Mucosa of gallbladder (tissue), 1 donor: ENCODE results near the gene PPP1CC. TPM values are rescaled to one million over a fixed set of nuclear protein-coding genes. Genes with fewer than 3 reads are reported as not detected.
A peak's percentile ranks its signal among the peaks of the same experiment; 100 is the strongest.
"Not testable (repeated sequence)": the region's sequence is repeated elsewhere in the genome, so short reads cannot be mapped to it uniquely, and the experiment has no call there.

Experiments used
- DNase-seq: peaks from one replicate; pipeline ENCODE4 v3.0.0-alpha.2; 2020; ENCODE audit warnings: low spot score
- total RNA-seq: library from RNA; stranded (reverse); gene quantifications from one replicate; pipeline ENCODE4 v1.2.1, GENCODE V29; 2021
- donor health status: DM: no; HTN: no; CAD: no.

PPP1CC gene
- total RNA-seq, 1 donor from 2014 or later, result 101 TPM

- no peak for DNase-seq
Measured at GRCh38 chr12:110725267-110725666, 17.4 kb downstream of the PPP1CC start.

- DNase-seq, result not testable (repeated sequence)
Measured at GRCh38 chr12:110722892-110723291, 19.8 kb downstream of the PPP1CC start.

- DNase-seq, result no peak
Measured at GRCh38 chr12:110721570-110721969, 21.1 kb downstream of the PPP1CC start.

- no peak for DNase-seq
Measured at GRCh38 chr12:110720516-110720915, 22.2 kb downstream of the PPP1CC start.

GRCh38 chr12:110718222-110718908 is 24.3 kb downstream of the PPP1CC start:
- DNase-seq, result no peak

GRCh38 chr12:110717037-110717436 is 25.7 kb downstream of the PPP1CC start:
- no peak for DNase-seq

- DNase-seq, result no peak
Measured at GRCh38 chr12:110708917-110709316, 33.8 kb downstream of the PPP1CC start.

- no peak for DNase-seq
Measured at GRCh38 chr12:110705309-110705708, 37.4 kb downstream of the PPP1CC start.

- DNase-seq, result no peak
Measured at GRCh38 chr12:110704750-110705149, 37.9 kb downstream of the PPP1CC start.

GRCh38 chr12:110704231-110704630 is 38.5 kb downstream of the PPP1CC start:
- no peak for DNase-seq

- no peak for DNase-seq
Measured at GRCh38 chr12:110702081-110702480, 40.6 kb downstream of the PPP1CC start.

- no peak for DNase-seq
Measured at GRCh38 chr12:110699591-110700445, 42.9 kb downstream of the PPP1CC start.

GRCh38 chr12:110698171-110698902 is 44.4 kb downstream of the PPP1CC start:
- peak; percentile 76 for DNase-seq

GRCh38 chr12:110697236-110697635 is 45.5 kb downstream of the PPP1CC start:
- DNase-seq, result no peak

- DNase-seq, result no peak
Measured at GRCh38 chr12:110696283-110696682, 46.4 kb downstream of the PPP1CC start.

GRCh38 chr12:110694330-110694901 is 48.3 kb downstream of the PPP1CC start:
- peak; percentile 39 for DNase-seq

- DNase-seq, result peak; percentile 46
Measured at GRCh38 chr12:110693731-110694130, 49.0 kb downstream of the PPP1CC start.

- DNase-seq, result no peak
Measured at GRCh38 chr12:110690127-110690430, 52.6 kb downstream of the PPP1CC start.

GRCh38 chr12:110689281-110690126 is 53.2 kb downstream of the PPP1CC start:
- peak; percentile 26 for DNase-seq

GRCh38 chr12:110688446-110689280 is 54.0 kb downstream of the PPP1CC start, which contains the start of gene HVCN1:
HVCN1 (minus strand) TSS chr12:110689115; CDS start chr12:110683245, 5,870 bp downstream.
- peak; percentile 35 for DNase-seq
